Inflammatory macrophage (primary cell): ENCODE measurements around the gene IQCM.

Experiments used
- DNase-seq, 2 donors: peaks; one replicate each; pipeline ENCODE4 v3.0.0-alpha.2; 2020 to 2022
- total RNA-seq, 18 experiments: gene quantifications; one replicate each; lab custom pipeline; 2026; ENCODE audit warnings: mixed read lengths in 6 of 18, inconsistent platforms in 2 of 18; lab: John Stamatoyannopoulos, UW

IQCM gene, protein sequence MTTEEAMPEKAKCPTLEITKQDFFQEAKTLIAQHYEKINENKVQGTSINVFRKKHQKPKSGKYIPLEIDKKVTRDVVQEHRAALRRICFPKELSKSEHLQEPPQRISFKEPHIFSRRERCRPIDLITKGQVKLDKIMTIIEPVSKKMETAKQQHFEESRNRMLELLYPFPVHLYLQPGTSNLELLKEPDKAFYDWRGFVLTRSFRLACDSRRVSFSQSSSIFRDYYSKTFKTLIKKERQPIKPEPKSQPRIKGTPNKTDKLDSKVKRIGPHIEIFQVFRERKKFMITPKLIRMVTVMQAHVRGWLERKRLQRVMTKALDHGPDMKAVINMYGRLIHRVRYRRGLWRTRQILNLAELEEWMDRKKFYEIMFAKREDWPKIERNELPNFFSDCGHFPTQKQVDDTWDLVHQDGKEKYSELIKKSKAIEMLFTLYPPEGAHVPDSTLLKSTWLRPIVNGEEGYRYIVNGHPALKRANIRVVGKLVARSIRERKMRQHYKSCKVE
- total RNA-seq, result 0 to 0.11 (median 0.02) reads per million in 18 experiments

DNA sequence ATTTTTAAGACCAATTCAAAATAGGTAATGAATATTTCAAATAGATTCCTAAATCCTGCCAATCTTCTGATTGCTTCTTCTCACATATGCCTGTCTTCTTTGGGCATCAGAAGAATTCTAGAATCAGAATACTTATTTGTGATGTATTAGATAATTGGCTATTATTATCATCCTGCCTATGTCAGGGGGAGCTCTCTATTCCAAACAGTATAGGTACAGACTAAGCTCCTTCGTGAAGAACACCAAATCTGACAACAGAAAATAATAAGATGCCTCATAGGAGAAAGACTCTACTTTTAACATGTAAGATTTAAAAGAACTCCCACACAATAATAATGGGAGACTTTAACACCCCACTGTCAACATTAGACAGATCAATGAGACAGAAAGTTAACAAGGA lies at the start of gene IQCM:
Gene IQCM, minus strand, starts transcription at position 101 of the 400 bp plus-strand sequence. CDS start 73,152 bp downstream, outside the sequence.
- DNase-seq, result no peak

DNA sequence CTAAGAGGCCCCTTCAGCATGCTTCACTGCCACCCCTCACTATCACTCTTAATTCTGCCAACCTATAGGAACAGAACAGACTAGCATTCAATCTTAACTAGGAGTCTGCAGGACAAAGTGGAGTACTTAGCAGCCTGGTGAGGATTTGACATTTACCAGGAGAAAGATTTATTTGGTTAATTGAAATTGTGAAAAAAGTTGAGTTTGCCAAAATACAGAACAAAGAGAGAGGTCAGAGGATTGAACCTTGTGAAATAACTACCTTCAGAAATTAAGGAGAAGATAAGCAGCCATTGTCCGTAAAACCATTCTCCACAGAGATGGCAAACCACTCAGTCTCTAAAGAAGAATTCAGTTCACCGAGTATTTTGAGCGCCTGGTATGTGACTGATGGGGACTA lies 41.8 kb upstream of the IQCM start:
- no peak for DNase-seq

DNA sequence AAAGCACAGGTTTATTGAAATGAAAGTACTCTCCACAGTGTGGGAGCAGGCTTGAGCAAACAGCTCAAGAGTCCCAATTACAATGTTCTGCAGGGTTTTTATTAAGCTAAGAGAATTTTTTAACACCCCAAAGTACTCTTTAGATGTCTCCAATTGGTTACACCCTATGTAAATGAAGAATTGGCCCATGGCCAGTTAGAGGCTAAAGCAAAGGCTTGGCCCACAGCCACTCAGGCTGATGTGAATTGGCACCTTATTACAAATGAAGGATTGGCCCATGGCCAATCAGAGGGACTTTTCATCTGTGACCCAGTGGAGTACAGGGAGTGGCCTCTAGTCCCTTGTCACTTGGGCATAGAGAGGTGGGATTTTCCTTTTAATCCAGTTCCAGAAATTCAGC lies 30.1 kb upstream of the IQCM start:
- no peak for DNase-seq

DNA sequence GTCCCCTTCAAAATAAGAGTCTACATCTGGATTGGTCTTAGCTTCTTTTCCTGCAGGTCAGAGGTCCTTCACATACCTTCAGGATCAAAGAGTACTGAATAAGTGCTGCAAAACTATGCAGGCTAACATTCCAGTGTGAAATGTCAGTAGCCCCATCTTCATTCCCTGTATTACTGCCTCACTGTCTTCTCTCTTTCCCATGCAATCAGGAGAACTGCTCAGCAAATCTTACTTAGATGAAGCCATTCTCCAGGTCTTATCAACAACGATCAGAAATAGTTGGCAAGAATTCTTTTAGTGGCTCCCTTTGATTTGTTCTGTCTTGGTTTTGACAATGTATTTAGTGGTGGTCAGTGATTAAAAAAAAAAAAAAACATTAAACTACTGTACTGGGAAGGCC lies 26.0 kb upstream of the IQCM start:
- no peak for DNase-seq

DNA sequence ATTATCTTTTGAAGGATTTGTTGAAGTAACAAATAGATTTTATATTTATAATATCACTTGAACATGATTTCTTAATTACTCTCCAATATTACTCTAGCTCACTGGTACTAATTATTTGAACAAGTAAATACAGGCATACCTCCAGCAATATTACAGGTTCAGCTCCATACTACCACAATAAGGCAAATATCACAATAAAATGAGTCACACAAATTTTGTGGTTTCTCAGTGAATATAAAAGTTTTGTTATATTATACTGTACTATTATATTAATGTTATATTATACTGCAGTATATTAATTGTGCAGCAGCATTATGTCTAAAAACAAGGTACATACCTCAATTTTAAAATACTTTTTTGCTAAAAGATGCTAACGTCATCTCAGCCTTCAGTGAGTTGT lies 22.4 kb upstream of the IQCM start:
- DNase-seq, result no peak

DNA sequence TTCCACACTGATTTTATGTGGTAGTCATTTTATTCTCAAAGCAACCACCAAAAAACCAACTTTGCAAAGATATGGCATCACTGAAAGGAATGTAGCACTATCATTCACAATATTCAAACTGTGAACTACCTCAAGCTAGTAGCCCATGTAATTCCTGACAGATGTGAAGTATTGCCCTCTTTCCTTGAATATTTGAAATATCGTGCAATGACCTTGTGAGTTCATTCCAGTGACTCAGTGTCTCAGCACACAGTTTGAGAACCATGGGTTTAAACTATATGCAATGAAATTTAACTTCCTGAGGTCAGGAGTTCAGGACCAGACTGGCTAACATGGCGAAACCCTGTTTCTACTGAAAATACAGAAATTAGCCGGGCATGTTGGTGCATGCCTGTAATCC lies 20.9 kb upstream of the IQCM start:
- no peak for DNase-seq

DNA sequence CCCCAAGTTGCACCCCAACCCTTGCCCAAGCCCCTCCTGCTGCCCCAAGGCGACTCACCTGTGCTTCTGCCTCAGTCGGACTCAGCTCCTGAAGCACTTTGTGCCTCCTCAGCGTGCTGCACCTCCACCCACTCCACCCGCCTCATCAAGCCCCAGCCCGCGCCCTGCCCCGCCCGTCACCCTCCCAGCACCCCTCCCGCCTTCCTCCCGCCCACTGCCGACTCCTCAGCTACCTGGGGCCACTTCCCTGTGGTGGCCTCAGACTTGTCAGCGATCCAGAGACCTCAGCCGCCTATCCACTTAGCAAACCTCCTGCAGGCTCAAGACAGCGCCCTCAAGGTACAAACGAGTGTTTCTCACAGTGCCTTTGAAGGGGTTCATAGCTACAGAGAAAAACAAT lies 19.6 kb upstream of the IQCM start:
- no peak for DNase-seq

DNA sequence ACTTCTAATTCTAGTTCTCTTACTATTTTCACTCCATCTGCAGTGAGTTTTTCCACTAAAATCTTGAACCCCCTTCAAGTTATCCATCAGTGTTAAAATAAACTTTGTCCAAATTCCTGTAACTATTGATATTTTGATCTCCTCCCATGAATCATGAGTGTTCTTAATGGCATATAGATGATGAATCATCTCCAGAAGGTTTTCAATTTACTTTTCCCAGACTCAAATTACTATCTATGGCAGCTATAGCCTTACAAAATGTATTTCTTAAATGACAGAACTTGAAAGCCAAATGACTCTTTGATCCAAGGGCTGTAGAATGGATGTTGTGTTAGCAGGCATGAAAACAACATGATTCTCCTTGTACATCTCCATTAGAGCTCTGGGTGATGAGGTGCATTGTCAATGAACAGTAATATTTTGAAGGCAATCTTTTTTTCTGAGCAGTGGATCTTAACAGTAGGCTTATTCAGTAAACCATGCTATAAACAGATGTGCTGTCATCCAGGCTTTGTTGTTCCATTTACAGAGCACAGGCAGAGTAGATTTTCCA lies 16.1 kb upstream of the IQCM start:
- DNase-seq, result no peak

DNA sequence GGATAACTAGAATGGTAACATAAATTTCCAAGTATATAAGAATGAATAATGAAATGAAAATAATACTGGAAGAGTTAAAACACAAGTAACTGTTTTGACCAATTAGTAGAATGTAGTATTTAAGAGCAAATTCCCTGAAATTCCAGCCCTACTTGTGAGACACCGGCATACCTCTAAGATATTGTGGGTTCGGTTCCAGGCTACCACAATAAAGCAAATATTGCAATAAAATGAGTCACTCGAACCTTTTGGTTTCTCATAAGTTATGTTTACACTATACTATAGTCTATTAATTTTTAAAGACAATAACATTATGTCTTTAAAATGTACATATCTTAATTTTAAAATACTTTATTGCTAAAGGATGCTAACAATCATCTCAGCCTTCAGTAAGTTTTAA lies 15.2 kb upstream of the IQCM start:
- DNase-seq, result no peak

DNA sequence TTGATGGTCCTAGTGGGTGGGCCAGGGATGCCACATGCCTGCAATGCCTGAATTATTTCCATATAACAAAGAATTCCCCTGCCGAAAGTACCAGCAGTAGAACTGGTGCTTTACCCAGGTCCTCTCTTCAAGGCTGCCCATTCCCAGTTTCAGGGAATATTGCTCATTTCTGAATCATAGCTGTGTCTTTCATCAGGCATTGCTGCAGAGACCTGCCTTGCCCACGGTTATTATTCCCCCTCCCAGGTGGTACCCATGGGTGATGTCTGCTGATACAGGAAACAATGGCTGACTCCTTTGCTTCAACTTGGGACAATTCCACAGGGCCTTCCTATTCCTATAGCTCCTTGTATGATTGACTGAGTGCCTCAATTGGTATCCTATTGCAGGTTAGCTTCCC lies 9.7 kb upstream of the IQCM start:
- no peak for DNase-seq

DNA sequence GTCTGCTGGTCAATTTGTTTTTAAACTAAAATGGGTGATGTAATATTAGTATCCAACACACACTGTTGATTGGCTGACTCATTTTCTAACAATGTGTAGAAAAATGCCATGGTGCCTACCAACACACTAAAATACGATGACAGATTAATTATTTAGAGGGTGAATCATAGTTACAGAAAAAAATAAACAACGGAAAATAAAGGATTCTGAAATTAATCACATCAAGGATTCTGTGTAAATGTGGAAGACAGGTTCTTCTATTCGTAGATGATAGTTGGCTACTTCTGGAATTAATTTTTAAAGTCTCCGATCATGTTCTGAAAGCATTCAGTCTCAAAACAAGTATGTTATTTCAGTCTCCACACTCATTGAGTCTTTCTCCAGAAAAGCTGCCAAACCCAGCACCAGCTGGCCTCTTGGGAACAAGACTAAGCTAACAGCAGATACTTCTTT lies 8.2 kb upstream of the IQCM start:
- no peak for DNase-seq

DNA sequence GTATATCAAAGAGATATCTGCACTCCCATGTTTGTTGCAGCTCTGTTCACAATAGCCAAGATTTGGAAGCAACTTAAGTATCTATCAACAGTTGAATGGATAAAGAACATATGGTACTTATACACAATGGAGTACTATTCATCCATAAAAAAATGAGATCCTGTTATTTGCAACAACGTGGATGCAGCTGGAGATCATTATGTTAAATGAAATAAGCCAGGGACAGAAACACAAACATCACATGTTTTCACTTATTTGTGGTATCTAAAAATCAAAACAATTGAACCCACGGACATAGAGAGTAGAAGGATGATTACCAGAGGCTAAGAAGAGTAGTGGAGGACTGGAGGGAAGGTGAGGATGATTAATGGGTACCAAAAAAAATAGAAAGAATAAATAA lies 14.2 kb downstream of the IQCM start:
- no peak for DNase-seq

DNA sequence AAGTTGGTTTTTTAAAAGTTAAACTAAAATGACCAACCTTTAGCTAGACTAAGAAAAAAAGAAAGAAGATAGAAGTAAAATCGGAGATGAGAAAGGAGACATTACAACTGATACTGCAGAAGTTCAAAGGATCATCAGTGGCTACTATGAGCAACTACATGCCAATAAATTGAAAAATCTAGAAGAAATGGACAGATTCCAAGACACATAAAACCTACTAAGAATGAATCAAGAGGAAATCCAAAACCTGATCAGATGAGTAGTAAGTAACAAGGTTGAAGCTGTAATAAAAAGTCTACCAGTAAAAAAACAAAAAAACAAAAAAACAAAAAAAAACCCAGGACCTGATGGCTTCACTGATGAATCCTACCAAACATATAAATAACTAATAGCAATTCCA lies 16.1 kb downstream of the IQCM start:
- DNase-seq, result no peak

DNA sequence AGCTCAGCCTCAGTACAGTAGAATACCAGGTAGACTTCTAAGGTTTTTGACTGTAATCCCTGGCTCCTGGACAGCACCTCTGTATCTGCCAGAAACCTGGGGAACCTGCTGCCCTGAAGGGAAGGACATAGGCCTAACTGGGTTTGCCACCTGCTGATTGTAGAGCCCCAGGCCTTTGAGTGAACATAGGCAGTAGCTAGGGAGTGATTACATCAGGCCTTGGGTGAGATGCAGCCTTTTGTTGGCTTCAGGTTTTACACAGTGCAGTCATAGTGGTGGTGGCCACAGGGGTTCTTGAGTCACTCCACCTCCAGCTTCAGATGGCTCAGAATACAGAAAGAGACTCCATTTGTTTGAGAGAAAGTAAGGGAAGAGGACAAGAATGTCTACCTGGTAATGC lies 19.3 kb downstream of the IQCM start:
- no peak for DNase-seq

DNA sequence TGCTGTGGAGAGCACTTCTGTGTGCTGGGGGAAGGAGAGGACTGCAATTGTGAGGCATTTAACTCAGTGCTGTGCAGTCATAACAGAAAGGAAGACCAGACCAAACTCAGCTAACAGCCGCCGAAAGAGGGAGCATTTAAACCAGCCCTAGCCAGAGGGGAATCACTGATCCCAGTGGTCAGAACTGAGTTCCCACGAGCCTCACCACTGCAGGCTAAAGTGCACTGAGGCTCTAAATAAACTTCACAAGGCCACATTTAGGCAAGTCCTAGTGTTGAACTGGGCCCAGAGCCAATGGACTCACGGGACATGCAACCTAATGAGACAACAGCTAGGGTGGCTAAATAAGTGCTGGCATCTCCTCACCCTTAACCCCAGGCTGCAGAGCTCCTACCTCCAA lies 20.4 kb downstream of the IQCM start:
- DNase-seq, result no peak

DNA sequence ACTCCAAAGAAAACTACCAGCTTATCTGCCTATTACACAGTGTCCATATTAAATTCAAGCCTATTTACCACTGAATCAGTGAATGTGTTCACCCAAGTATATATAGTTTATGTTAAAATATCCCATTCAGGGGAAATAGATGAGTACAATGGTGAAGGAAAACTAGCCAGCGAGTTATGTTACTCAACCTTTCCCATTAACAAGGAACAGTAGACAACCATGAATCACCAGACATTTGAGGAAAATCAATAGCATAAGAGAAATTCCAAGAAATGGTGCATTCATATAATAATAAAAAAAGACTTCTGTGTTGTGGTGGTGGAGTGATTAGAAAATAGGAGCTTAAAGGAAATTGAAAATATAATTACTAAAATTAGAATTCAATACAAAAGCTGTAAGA lies 21.3 kb downstream of the IQCM start:
- DNase-seq, result no peak

DNA sequence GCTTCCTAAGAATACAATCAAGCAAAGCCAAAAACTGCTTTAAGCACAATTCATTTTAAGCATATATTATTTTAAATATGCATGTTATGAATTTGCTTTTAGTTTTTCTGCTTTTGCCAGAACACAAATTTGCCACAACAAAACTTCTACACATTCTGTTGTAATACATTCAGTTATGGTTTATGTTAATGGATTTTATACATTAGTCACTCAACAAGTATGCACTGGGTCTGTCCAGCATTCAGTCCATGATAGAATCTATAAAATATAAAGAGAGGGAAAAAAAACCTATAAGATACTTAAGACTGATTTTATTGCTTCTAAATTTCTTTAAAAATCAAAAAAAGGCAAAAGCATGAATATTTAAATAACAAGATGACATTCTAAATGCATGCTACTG lies 22.2 kb downstream of the IQCM start:
- DNase-seq, result no peak

DNA sequence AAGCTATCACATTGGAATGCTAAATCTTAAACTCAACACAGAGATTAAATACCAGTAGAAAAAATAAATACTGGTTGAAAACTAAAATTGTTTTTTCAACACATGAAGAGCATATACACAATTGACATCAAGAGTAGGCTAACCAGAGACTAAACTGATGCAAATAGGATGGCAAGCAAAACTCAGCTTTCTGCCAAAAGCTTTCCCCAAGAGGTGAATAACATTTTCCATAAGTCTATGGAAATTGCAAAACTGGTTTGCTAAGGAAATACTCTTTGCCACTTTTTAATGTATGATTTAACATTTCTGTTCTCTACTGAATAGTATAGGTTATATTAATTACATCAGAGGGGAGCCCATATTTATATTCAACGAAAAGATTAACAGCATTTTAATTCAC lies 23.8 kb downstream of the IQCM start:
- no peak for DNase-seq

DNA sequence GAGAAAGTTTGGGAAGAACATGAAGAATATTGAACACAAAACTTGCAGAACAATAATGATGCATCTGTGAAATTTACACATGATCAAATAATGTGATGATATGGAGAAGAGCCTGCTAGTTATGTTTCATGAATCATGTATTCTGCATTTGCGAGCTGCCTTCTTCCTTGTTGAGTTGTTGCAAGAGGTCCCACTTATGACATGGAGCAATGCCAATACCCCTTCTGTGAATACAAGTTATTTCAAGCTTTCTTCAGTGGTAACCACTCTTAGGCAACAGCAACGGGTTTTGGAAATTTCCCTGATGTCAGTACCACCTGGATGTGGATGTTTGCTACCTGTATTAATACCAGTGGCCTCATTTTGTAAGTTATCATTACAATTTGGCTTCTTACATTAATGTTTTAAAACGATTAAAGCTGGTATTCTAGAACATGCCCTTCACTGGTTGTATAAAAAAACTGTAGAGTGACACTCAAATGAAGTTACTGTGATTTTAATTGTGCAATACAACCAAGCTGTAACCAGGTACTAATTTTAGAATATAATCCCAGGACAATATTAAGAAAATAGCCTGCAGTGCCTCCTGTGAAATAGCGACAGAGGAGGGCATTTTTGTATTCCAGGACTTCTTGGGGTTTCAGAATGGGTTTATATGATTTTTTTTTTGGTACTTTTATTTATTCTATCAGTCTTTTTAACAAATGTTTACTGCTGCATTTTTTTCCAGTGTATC lies 25.3 kb downstream of the IQCM start:
- no peak for DNase-seq

DNA sequence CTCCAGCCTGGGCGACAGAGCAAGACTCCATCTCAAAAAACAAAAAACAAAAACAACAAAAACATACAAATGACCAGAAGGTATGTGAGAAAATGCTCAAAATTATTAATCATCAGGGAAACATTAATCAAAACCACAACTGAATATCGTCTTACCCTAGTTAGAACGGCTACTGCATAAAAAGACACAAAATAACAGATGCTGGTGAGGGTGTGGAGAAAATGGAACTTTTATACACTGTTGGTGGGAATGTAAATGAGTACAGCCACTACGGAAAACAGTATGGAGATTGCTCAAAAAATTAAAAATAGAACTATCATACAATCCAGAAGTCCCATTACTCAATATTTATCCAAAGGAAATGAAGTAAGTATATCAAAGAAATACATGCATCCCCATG lies 27.3 kb downstream of the IQCM start:
- DNase-seq, result no peak

DNA sequence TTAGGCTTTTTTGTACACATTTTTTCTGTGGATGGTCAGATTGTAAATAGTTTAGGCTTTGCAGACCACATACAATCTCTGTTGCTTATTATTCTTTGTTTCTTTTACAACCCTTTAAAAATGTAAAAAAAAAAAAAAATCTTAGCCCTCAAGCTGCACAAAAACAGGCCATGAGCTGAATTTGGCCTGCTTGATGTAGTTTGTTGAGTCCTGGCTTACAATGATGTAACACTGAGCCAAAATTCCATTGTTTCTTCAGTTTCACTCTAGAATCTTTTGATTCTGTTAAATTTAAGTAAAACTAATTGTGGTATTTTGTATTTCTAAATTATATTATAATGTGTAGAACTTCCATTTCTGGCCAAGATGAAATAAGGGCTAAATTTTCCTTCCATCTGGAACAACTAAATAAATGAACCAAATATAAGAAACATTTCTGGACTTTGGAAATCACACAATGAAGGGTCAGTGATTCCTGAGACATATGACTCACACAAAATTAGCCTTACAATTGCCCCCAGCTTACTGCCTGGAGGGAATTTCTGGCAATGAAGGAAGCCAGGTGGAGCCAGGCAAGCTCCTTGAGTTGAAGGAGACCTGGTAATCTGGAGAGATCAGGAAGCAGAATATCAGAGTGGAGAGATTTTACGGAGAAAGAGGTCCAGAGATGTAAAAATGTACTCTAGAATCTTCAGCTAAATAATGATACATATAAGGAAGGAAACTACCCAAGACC lies 29.8 kb downstream of the IQCM start:
- no peak for DNase-seq

DNA sequence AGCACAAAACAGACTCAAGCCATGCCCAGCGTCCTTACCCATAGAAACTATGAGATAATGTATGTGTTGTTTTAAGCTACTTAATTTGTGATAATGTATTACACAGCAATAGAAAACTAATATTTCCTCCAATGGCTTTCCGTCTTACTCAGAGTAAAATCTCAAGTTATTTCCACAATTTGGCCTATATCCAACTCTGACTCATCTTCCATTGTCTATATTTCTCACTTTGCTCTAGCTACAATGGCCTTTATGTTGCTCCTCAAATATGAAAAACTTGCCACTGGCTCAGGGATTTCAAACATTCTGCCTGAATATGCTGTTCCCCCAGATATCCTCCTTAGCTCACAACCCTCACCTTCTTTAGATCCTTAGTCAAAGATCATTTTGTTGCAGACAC lies 31.6 kb downstream of the IQCM start:
- DNase-seq, result no peak

DNA sequence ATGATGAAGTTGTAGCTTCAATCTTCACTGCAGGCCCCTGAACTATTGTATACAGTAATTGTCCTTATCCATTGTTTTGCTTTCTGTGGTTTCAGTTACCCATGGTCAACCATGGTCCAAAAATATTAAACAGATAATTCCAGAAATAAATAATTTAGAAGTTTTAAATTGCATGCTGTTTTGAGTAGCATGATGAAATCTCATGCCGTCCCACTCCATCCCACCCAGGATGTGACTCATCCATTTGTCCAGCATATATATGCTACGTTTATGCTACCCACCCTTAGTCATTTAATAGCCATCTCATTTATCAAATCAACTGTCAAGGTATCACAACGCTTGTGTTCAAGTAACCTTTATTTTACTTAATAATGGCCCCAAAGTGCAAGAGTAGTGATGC lies 34.5 kb downstream of the IQCM start:
- no peak for DNase-seq
